ENCODE results near the gene AAK1.

AAK1 gene

GRCh38 chr2:69493268-69493667, 150.3 kb downstream of the AAK1 start:
- DNase-seq (ENCODE audit: low read depth in 2 of 2), result no peak

GRCh38 chr2:69491864-69492263, 151.7 kb downstream of the AAK1 start:
- DNase-seq (ENCODE audit: low read depth in 2 of 2), result no peak

GRCh38 chr2:69490486-69490885, 153.1 kb downstream of the AAK1 start:
- no peak for DNase-seq (ENCODE audit: low read depth in 2 of 2)

GRCh38 chr2:69489793-69490192, 153.7 kb downstream of the AAK1 start:
- DNase-seq (ENCODE audit: low read depth in 2 of 2), result no peak

GRCh38 chr2:69483696-69484095, 159.8 kb downstream of the AAK1 start:
- DNase-seq (ENCODE audit: low read depth in 2 of 2), result no peak

GRCh38 chr2:69483024-69483423, 160.5 kb downstream of the AAK1 start:
- DNase-seq (ENCODE audit: low read depth in 2 of 2), result no peak

GRCh38 chr2:69482471-69482870, 161.1 kb downstream of the AAK1 start:
- DNase-seq (ENCODE audit: low read depth in 2 of 2), result no peak

- DNase-seq (ENCODE audit: low read depth in 2 of 2), result no peak
Measured at GRCh38 chr2:69481421-69481820, 162.1 kb downstream of the AAK1 start.

- DNase-seq (ENCODE audit: low read depth in 2 of 2), result no peak
Measured at GRCh38 chr2:69477627-69478026, 165.9 kb downstream of the AAK1 start.

- DNase-seq (ENCODE audit: low read depth in 2 of 2), result no peak
Measured at GRCh38 chr2:69474688-69475087, 168.9 kb downstream of the AAK1 start.

- DNase-seq (ENCODE audit: low read depth in 2 of 2), result no peak
Measured at GRCh38 chr2:69471793-69472192, 171.7 kb downstream of the AAK1 start.

- DNase-seq (ENCODE audit: low read depth in 2 of 2), result no peak
Measured at GRCh38 chr2:69470911-69471310, 172.6 kb downstream of the AAK1 start.

- no peak for DNase-seq (ENCODE audit: low read depth in 2 of 2)
Measured at GRCh38 chr2:69469784-69470183, 173.8 kb downstream of the AAK1 start.

- DNase-seq (ENCODE audit: low read depth in 2 of 2), result no peak
Measured at GRCh38 chr2:69469375-69469774, 174.2 kb downstream of the AAK1 start.

GRCh38 chr2:69466728-69467127, 176.8 kb downstream of the AAK1 start:
- no peak for DNase-seq (ENCODE audit: low read depth in 2 of 2)

GRCh38 chr2:69465513-69466456, 177.8 kb downstream of the AAK1 start:
- no peak for DNase-seq (ENCODE audit: low read depth in 2 of 2)

- DNase-seq (ENCODE audit: low read depth in 2 of 2), result no peak
Measured at GRCh38 chr2:69464575-69464974, 179.0 kb downstream of the AAK1 start.

- no peak for DNase-seq (ENCODE audit: low read depth in 2 of 2)
Measured at GRCh38 chr2:69462780-69463179, 180.8 kb downstream of the AAK1 start.

- DNase-seq (ENCODE audit: low read depth in 2 of 2), result no peak
Measured at GRCh38 chr2:69461404-69461803, 182.1 kb downstream of the AAK1 start.

- no peak for DNase-seq (ENCODE audit: low read depth in 2 of 2)
Measured at GRCh38 chr2:69459936-69460335, 183.6 kb downstream of the AAK1 start.

- no peak for DNase-seq (ENCODE audit: low read depth in 2 of 2)
Measured at GRCh38 chr2:69456950-69457445, 186.5 kb downstream of the AAK1 start.

- DNase-seq (ENCODE audit: low read depth in 2 of 2), result no peak
Measured at GRCh38 chr2:69456154-69456553, 187.4 kb downstream of the AAK1 start.

- DNase-seq (ENCODE audit: low read depth in 2 of 2), result no peak
Measured at GRCh38 chr2:69454976-69455375, 188.6 kb downstream of the AAK1 start.

Measured in stimulated activated CD8-positive, alpha-beta memory T cell treated with anti-CD3 and anti-CD28 coated beads, Interleukin-7, amount 100 ng/mL, for 1 hour (primary cell).